Activated T-cell treated with anti-CD3 and anti-CD28 coated beads, Interleukin-2, amount 50 U/mL, for 72 hours (primary cell): ENCODE measurements around the gene KRI1. TPM values are rescaled to one million over a fixed set of nuclear protein-coding genes. Genes with fewer than 3 reads are reported as not detected.
"Not testable (repeated sequence)": the region's sequence is repeated elsewhere in the genome, so short reads cannot be mapped to it uniquely, and the experiment has no call there.

Source experiments
- ATAC-seq, 2 donors: fragments of 150-1000 bp; cut with Tn5 transposase; replicated peaks in 1 of 2; 2 replicates each; pipeline ENCODE4 v1.10.0; 2021; ENCODE audit warnings: moderate library complexity in 2 of 2, mild to moderate bottlenecking in 1 of 2
- DNase-seq, 2 donors: peaks; one replicate each; pipeline ENCODE4 v3.0.0; 2021 to 2022; ENCODE audit warnings: mixed read lengths in 1 of 2
- H3K27ac Mint-ChIP-seq: one replicate; pipeline ENCODE4 v1.8.0; 2022; ENCODE audit warnings: mild to moderate bottlenecking, moderate library complexity, mixed read lengths
- H3K27me3 Mint-ChIP-seq: one replicate; pipeline ENCODE4 v1.8.0; 2022; ENCODE audit warnings: low read depth, mixed read lengths
- H3K36me3 Mint-ChIP-seq, 2 donors: one replicate each; pipeline ENCODE4 v1.8.0; 2022; ENCODE audit warnings: mixed read lengths in 2 of 2, mild to moderate bottlenecking in 1 of 2; ENCODE audit not compliant: insufficient read depth in 2 of 2
- H3K4me1 Mint-ChIP-seq: one replicate; pipeline ENCODE4 v1.8.0; 2022; ENCODE audit warnings: low read depth, mixed read lengths
- H3K4me3 Mint-ChIP-seq, 2 donors: one replicate each; pipeline ENCODE4 v1.8.0; 2022; ENCODE audit warnings: mild to moderate bottlenecking in 2 of 2, mixed read lengths in 2 of 2, moderate library complexity in 2 of 2
- H3K9me3 Mint-ChIP-seq, 2 donors: one replicate each; pipeline ENCODE4 v1.8.0; 2022; ENCODE audit warnings: mixed read lengths in 2 of 2
- total RNA-seq, 2 donors: library from RNA; stranded (reverse); gene quantifications; one replicate each; pipeline ENCODE4 v1.2.3, GENCODE V29; 2022

KRI1 gene
- total RNA-seq, 2 donors from 2014 or later = 48.4 to 61.7 TPM

DNA sequence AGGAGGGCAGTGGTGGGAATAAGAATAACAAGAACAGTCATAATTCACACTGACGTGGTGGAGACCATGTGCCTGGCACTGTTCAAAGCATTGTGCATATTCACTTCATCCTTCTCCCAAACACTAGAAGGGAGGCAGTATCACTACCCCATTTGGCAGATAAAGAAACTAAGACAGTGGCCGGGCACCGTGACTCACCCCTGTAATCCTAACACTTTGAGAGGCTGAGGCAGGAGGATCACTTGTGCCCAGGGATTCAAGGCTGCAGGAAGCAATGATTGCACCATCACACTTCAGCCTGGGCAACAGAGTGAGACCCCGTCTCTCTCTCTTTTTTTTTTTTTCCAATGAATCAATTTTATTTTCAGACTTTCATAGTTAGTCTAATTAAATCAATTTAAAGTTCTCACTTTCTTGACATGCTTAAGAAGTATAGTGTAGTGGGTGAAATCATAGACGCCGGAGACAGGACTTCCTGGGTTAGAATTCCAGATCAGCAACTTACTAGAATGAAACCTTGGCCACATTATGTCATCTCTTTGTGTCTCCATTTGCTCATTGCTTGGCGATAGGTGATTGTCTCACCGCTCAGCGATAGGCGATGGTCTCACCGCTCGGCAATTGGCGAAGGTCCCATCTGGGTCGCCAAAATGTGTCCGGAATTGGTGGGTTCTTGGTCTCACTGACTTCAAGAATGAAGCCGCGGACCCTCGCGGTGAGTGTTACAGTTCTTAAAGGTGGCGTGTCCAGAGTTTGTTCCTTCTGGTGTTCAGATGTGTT is 27.4 kb downstream of the KRI1 start:
- no peak overlapping the region for H3K4me3 Mint-ChIP-seq
- no peak overlapping the region for H3K27ac Mint-ChIP-seq
- ATAC-seq = no peak
- no peaks in the 10 kb centered on the region for H3K9me3 Mint-ChIP-seq
- no peak for DNase-seq
- H3K27me3 Mint-ChIP-seq = peaks cover 30% of the 10 kb centered on the region
- H3K4me1 Mint-ChIP-seq = peaks cover 5% of the 10 kb centered on the region
- H3K36me3 Mint-ChIP-seq = no peaks in the 10 kb centered on the region

DNA sequence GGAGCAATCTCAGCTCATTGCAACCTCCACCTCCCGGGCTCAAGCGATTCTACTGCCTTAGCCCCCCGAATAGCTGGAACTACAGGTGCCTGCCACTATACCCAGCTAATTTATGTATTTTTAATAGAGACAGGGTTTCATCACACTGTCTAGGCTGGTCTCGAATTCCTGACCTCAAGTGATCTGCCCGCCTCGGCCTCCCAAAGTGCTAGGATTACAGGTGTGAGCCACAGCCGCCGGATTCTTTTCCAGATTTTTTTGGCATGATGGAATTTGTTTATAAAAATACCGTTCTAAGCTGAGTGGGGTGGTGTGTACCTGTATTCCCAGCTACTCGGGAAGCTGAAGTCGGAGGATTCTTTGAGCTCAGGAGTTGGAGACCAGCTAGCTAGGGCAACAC is 28.1 kb downstream of the KRI1 start:
- no peak for ATAC-seq
- no peak overlapping the region for H3K27ac Mint-ChIP-seq

DNA sequence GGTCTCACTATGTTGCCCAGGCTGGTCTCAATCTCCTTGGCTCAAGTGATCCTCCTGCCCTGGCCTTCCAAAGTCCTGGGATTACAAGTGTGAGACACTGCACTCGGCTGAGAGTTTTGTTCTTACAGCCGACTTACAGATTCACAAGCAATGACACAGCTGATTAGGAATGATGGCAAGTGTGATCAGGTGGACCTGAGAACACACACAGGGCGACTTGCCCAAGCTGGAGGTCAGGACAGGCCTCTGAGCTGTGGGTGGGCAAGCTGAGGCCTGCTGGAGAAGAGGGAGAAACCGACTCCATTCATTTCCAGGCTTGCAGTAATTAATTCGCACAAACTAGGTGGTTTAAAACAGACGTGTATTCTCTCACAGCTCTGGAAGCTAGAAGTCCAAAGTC is 30.2 kb downstream of the KRI1 start:
- DNase-seq = no peak
- Mint-ChIP-seq H3K4me3 (no peak overlapping the region), H3K27me3 (peaks cover 28% of the 10 kb centered on the region), H3K27ac (no peak overlapping the region), H3K4me1 (peaks cover 8% of the 10 kb centered on the region), H3K36me3 (no peaks in the 10 kb centered on the region), H3K9me3 (no peaks in the 10 kb centered on the region)
- no peak for ATAC-seq

More for the DNA sequence above, 28.1 kb downstream of the KRI1 start:
- no peaks in the 10 kb centered on the region for H3K36me3 Mint-ChIP-seq
- no peak for DNase-seq
- H3K4me3 Mint-ChIP-seq = no peak overlapping the region
- no peaks in the 10 kb centered on the region for H3K9me3 Mint-ChIP-seq
- H3K4me1 Mint-ChIP-seq = peaks cover 5% of the 10 kb centered on the region
- peaks cover 30% of the 10 kb centered on the region for H3K27me3 Mint-ChIP-seq

DNA sequence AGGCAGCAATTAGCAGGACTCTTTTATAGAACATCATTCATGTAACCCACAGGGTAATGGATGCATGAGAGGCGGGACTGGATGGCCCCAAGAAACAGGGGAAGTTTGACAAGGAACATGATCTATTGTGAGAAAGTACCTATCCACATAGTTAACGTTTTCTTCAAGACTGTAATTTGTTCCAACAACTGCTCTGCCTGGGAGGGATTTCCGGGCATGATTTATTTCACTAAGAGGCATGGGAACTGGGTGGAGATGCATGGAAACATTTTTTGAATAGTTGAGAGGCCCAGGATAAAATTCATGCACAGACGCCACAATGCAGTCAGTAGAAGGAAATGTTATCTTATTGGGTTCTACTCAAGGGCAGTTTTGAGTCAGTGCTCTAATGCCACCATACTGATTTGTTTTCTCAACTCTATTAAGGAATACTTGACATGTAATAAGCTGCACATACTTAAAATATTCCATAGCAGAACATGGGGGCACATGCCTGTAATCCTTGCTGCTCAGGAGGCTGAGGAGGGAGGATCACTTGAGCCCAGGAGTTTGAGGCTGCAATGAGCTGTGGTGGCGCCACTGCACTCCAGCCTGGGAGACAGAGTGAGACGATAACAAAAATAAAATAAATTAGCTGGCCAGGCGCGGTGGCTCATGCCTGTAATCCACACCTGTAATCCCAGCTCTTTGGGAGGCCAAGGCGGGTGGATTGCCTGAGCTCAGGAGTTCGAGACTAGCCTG is 32.0 kb downstream of the KRI1 start:
- H3K27me3 Mint-ChIP-seq = peaks cover 14% of the 10 kb centered on the region
- DNase-seq = no peak
- H3K36me3 Mint-ChIP-seq = no peaks in the 10 kb centered on the region
- H3K4me1 Mint-ChIP-seq = peaks cover 6% of the 10 kb centered on the region
- no peak overlapping the region for H3K4me3 Mint-ChIP-seq
- no peak overlapping the region for H3K27ac Mint-ChIP-seq
- no peaks in the 10 kb centered on the region for H3K9me3 Mint-ChIP-seq
- ATAC-seq = no peak

DNA sequence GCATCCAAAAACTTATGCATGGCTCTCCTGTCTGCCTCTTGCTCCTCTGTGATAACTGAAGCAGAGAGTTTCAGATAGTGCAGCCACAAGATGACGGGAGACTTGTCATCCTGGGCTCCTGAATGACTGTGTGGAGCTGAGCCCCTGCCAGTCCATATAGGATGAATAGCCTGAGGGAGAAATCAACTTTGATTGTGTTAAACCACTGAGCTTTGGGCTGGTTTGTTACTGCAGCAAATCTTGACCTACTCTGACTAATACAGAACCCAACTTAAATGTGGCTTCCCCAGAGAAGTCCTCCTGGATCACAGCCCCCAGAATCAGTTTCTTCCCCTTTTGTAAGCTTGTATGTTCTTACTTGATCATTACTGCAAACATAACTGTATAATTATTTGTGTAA is 33.4 kb downstream of the KRI1 start:
- DNase-seq (no peak), ATAC-seq (no peak)
- no peak overlapping the region for H3K27ac Mint-ChIP-seq
- H3K27me3 Mint-ChIP-seq = peaks cover 5% of the 10 kb centered on the region
- no peaks in the 10 kb centered on the region for H3K36me3 Mint-ChIP-seq
- no peak overlapping the region for H3K4me3 Mint-ChIP-seq
- H3K9me3 Mint-ChIP-seq = no peaks in the 10 kb centered on the region
- peaks cover 4% of the 10 kb centered on the region for H3K4me1 Mint-ChIP-seq

DNA sequence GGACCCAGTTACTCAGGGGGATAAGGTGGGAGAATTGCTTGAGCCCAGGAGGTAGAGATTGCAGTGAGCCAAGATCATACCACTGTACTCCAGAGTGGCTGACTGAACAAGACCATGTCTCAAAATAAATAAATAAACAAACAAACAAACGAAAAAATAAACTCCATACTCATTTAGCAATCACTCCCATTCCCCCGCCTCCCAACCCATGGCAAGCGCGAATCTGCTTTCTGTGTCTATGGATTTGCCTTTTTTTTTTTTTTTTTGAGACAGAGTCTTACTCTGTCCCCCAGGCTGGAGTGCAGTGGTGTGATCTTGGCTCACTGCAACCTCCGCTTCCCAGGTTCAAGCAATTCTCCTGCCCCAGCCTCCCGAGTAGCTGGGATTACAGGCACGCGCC is 38.9 kb downstream of the KRI1 start:
- not testable (repeated sequence) for H3K9me3 Mint-ChIP-seq, DNase-seq, H3K27me3 Mint-ChIP-seq, ATAC-seq, H3K4me1 Mint-ChIP-seq, H3K36me3 Mint-ChIP-seq, H3K27ac Mint-ChIP-seq, H3K4me3 Mint-ChIP-seq

DNA sequence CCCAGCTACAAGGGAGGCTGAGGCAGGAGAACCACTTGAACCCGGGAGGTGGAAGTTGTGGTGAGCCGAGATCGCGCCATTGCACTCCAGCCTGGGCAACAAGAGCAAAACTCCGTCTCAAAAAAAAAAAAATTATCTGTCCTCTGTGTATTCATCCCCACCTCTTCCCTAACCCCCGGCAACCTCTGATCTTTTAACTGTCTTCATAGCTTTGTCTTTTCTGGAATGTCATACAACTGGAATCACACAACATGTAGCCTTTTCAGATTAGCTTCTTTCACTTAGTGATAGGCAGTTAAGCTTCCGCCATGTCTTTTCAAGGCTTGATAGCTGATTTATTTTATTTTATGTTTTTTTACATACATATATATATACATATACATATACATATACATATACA is 40.2 kb downstream of the KRI1 start:
- no peaks in the 10 kb centered on the region for H3K36me3 Mint-ChIP-seq
- DNase-seq (no peak), ATAC-seq (no peak)
- no peaks in the 10 kb centered on the region for H3K27me3 Mint-ChIP-seq
- no peak overlapping the region for H3K27ac Mint-ChIP-seq
- H3K4me3 Mint-ChIP-seq = no peak overlapping the region
- H3K4me1 Mint-ChIP-seq = no peaks in the 10 kb centered on the region
- H3K9me3 Mint-ChIP-seq = no peaks in the 10 kb centered on the region

DNA sequence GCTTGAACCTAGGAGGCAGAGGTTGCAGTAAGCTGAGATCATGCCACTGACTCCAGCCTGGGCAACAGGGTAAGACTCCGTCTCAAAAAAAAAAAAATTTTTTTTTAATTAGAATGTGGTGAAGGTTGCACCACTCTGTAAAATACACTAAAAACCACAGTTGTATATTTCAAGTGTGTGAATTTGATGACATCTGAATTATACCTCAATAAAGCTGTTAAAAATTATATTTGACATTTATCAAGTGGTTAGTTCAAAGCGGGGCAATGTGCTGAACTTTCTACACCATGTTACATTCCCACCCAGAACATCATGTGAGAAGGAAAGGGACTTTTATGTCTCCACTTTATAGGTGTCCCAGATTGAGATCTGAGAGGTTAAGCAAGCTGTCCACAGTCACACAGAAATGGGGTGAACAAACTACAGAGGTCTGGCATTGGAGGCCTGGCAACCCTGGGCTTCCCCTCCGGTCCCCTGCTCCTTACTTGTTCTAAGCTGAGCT is 42.6 kb downstream of the KRI1 start:
- Mint-ChIP-seq H3K27ac (no peak overlapping the region), H3K27me3 (peaks cover 20% of the 10 kb centered on the region), H3K9me3 (no peaks in the 10 kb centered on the region), H3K36me3 (no peaks in the 10 kb centered on the region), H3K4me1 (peaks cover 11% of the 10 kb centered on the region), H3K4me3 (no peak overlapping the region)
- no peak for DNase-seq
- no peak for ATAC-seq

DNA sequence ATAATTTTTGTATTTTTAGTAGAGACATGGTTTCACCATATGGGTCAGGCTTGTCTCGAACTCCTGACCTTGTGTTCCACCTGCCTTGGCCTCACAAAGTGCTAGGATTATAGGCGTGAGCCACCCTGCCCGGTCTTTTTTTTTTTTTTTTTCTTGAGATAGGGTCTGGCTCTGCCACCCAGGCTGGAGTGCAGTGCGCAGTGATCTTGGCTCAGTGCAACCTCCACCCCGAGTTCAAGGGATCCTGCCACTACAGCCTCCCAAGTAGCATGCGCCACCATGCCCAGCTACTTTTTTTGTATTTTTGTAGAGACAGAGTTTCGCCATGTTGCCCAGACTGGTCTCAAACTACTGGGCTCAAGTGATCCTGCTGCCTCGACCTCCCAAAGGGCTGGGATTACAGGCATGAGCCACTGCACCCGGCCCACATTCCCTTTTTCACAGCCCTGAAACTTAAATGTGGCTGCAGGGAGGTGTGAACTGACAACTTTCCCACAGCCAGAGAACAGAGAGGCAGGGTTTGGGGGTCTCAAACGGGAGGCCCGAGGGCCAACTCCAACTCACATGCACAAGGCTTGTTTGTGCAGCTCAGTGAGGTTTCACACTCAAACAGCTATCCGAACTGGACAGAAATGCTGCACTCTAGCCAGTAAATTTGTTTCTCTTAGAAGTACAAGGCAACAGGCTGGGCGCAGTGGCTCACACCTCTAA is 44.2 kb downstream of the KRI1 start:
- no peaks in the 10 kb centered on the region for H3K9me3 Mint-ChIP-seq
- H3K27ac Mint-ChIP-seq = no peak overlapping the region
- peaks cover 19% of the 10 kb centered on the region for H3K4me1 Mint-ChIP-seq
- DNase-seq = no peak
- ATAC-seq = no peak
- no peak overlapping the region for H3K4me3 Mint-ChIP-seq
- H3K27me3 Mint-ChIP-seq = peaks cover 30% of the 10 kb centered on the region
- H3K36me3 Mint-ChIP-seq = no peaks in the 10 kb centered on the region

DNA sequence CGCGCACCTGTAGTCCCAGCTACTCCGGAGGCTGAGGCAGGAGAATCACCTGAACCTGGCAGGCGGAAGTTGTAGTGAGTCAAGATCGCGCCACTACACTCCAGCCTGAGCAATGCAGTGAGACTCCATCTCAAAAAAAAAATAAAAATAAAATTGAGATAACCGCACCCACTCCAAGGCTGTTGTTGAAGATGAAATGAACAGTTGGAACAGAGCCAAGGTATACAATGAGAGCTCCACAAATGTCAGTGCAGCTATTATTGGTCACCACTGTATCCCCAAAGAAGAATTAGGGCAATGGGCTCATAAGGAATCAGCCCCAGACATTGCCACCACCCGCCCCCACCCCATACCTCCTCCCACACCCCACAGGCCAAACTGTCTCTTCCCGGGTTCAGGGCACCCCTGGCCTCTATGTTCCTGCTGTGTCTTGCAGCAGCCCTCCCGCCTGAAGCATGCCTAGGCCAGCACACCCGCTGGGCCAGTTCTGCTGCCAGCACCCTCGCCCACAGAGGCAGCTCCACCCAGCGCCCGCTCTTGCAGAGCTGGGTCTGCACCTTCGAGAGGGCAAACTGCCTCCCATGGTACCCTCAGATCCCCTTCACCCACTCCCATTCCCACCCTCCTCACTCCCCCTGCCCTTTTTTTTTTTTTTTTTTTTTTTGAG is 45.0 kb downstream of the KRI1 start:
- peaks cover 38% of the 10 kb centered on the region for H3K27me3 Mint-ChIP-seq
- peaks cover 21% of the 10 kb centered on the region for H3K4me1 Mint-ChIP-seq
- H3K36me3 Mint-ChIP-seq = no peaks in the 10 kb centered on the region
- no peak overlapping the region for H3K4me3 Mint-ChIP-seq
- no peak overlapping the region for H3K27ac Mint-ChIP-seq
- ATAC-seq (no peak), DNase-seq (no peak)
- H3K9me3 Mint-ChIP-seq = no peaks in the 10 kb centered on the region

DNA sequence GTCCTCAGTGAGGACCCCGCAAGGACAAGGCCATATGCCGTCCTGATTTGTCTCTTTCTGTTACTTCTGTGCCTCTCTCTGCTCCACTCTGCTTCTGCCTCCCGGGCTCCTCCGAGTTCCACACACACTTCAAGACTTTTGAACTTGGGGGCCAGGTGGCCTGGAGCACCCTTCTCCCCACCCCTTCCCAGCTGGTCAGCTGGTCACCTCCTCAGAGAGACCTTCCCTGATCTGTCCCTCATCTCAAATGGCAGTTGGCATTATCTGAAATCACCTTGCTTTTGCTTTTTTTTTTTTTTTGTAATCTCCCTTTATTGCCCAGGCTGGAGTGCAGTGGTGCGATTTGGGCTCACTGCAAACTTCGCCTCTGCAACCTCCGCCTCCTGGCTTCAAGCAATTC is 46.4 kb downstream of the KRI1 start:
- ATAC-seq (no peak), DNase-seq (no peak)
- Mint-ChIP-seq H3K27me3 (peaks cover 42% of the 10 kb centered on the region), H3K4me1 (peaks cover 21% of the 10 kb centered on the region), H3K9me3 (no peaks in the 10 kb centered on the region), H3K27ac (no peak overlapping the region), H3K4me3 (peak overlapping the region; percentile 76 to 82), H3K36me3 (no peaks in the 10 kb centered on the region)

DNA sequence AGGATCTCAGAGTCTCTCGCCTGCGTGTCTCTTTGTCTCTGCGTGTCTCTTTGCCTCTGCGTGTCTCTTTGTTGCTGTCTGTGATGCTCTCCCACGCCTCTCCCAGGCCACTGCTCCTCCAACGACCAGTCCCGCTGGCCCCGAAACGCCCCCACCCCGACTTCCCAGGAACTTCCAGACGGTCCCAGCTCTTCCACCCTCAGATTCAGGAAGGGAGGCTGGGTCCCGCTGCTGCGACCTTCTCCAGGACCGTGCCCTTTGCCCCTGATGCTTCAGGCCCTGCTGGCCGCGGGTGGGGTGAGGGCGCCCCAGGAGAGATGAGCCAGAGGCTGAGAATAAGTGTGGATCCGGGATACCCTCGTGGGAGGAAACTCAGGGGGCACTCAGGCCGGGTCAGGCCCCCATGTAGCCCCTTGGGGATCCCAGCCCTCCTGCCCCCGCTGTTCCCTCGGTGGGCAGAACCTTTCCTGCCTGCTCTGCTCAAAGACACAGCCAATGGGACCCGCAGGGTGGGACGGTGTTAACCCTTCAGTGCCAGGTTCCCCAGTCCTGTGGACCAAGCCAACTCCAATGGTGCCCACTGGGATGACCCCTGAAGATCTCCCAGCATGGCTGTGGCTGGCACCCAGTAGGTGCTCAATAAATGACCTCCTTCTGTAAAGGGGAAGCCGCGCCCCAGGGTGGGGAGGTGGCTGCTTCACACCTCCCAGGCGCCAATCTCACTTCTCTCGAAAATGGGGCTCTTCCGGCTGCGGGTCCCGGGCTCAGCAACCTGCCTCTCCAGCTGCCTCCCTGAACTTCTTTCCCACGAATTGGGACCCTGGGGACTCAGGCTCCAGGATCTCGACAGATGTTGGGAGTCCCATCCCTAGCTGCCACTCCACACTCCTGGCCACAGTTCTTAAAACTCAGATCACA is 47.1 kb downstream of the KRI1 start:
- no peak for DNase-seq
- peak overlapping the region; percentile 76 to 82 for H3K4me3 Mint-ChIP-seq
- no peaks in the 10 kb centered on the region for H3K36me3 Mint-ChIP-seq
- peaks cover 26% of the 10 kb centered on the region for H3K4me1 Mint-ChIP-seq
- H3K9me3 Mint-ChIP-seq = no peaks in the 10 kb centered on the region
- H3K27me3 Mint-ChIP-seq = peaks cover 47% of the 10 kb centered on the region
- no peak for ATAC-seq
- H3K27ac Mint-ChIP-seq = no peak overlapping the region
